GM23248 (cell line): ENCODE data around the gene CABYR. TPM values are rescaled to one million over a fixed set of nuclear protein-coding genes. Genes with fewer than 3 reads are reported as not detected.
A peak's percentile ranks its signal among the peaks of the same experiment; 100 is the strongest.

ENCODE experiments used
- DNase-seq: peaks from one replicate; pipeline ENCODE4 v3.0.0-alpha.2; 2015
- H2AFZ ChIP-seq: fragments of 200-600 bp; sonication (generic); 2 replicates; pipeline ENCODE4 v1.6.1; 2016; ENCODE audit warnings: antibody characterized with exemption
- H3F3A ChIP-seq: fragments of 200-600 bp; sonication (generic); 2 replicates; pipeline ENCODE4 v1.6.1; 2016; ENCODE audit warnings: mild to moderate bottlenecking, antibody characterized with exemption, mixed run types; ENCODE audit not compliant: insufficient read depth
- H3K27ac ChIP-seq: fragments of 200-600 bp; sonication (generic); 2 replicates; pipeline ENCODE4 v1.5.1; 2016; ENCODE audit warnings: mild to moderate bottlenecking
- H3K27me3 ChIP-seq: fragments of 200-600 bp; sonication (generic); replicated peaks from 2 replicates; pipeline ENCODE4 v1.6.1; 2016; ENCODE audit warnings: mild to moderate bottlenecking; ENCODE audit not compliant: insufficient read depth
- H3K36me3 ChIP-seq: fragments of 200-600 bp; sonication (generic); 2 replicates; pipeline ENCODE4 v1.6.1; 2016; ENCODE audit warnings: low read depth, mild to moderate bottlenecking
- H3K4me1 ChIP-seq: fragments of 200-600 bp; sonication (generic); 2 replicates; pipeline ENCODE4 v1.6.1; 2016; ENCODE audit warnings: mild to moderate bottlenecking; ENCODE audit not compliant: insufficient read depth
- H3K4me2 ChIP-seq: fragments of 200-600 bp; sonication (generic); one replicate; pipeline ENCODE4 v1.6.1; 2016; ENCODE audit warnings: mild to moderate bottlenecking; ENCODE audit not compliant: unreplicated experiment
- H3K4me3 ChIP-seq: fragments of 200-600 bp; sonication (generic); 2 replicates; pipeline ENCODE4 v1.5.1; 2016; ENCODE audit warnings: mild to moderate bottlenecking
- H3K79me2 ChIP-seq: fragments of 200-600 bp; sonication (generic); 2 replicates; pipeline ENCODE4 v1.6.1; 2016; ENCODE audit warnings: mild to moderate bottlenecking; ENCODE audit not compliant: insufficient read depth
- H3K9ac ChIP-seq: fragments of 200-600 bp; sonication (generic); 2 replicates; pipeline ENCODE4 v1.6.1; 2016; ENCODE audit warnings: mild to moderate bottlenecking
- H3K9me2 ChIP-seq: fragments of 200-600 bp; sonication (generic); 2 replicates; pipeline ENCODE4 v1.6.1; 2016; ENCODE audit warnings: mixed run types, mild to moderate bottlenecking, moderate library complexity; ENCODE audit not compliant: insufficient read depth
- H3K9me3 ChIP-seq: fragments of 200-600 bp; sonication (generic); one replicate; pipeline ENCODE4 v1.6.1; 2017; ENCODE audit warnings: low read depth
- H4K20me1 ChIP-seq: fragments of 200-600 bp; sonication (generic); 2 replicates; pipeline ENCODE4 v1.6.0; 2016; ENCODE audit not compliant: insufficient read depth
- EZH2 ChIP-seq: fragments of 200-600 bp; sonication (generic); IDR thresholded peaks from 2 replicates; pipeline ENCODE4 v1.6.1; 2018; ENCODE audit warnings: antibody characterized with exemption, mild to moderate bottlenecking; ENCODE audit not compliant: insufficient read depth, poor library complexity, severe bottlenecking
- EZH2phosphoT487 ChIP-seq: fragments of 200-600 bp; sonication (generic); IDR thresholded peaks from 2 replicates; pipeline ENCODE4 v1.6.1; 2018; ENCODE audit warnings: antibody characterized with exemption, moderate library complexity, mild to moderate bottlenecking, low read depth; ENCODE audit not compliant: insufficient read depth
- WGBS, 2 experiments: methylation state at CpG; one replicate each; pipeline ENCODE4 v1.1.6; 2015 to 2017; ENCODE audit warnings: low lambda C conversion rate in 2 of 2, low coverage in 1 of 2; ENCODE audit errors: missing lambda C conversion rate in 2 of 2; 5-methylcytosine and 5-hydroxymethylcytosine counted together
- in situ Hi-C: fragments of 300-500 bp; cut with MboI; formaldehyde crosslinking; loops from 2 replicates; pipeline ENCODE4 v1.15.0; 2020
- polyA plus RNA-seq: library from polyadenylated mRNA; unstranded; fragments of >200 nt; fragmentation: Nextera tagmentation; extraction: Ambion mirVana; gene quantifications from 2 replicates; pipeline ENCODE4 v1.2.1, GENCODE V29; 2016
- total RNA-seq: library from RNA; depleted of rRNA; stranded (reverse); fragments of >200 nt; shearing (Covaris generic); gene quantifications from 2 replicates; pipeline ENCODE4 v1.2.3, GENCODE V29; 2014

Gene CABYR
- total and polyA plus RNA-seq, 2 experiments from 2014 or later, result 2.9 to 3.6 TPM

- no peaks in the 10 kb centered on the region for H3K9me2 ChIP-seq
- DNase-seq, result no peak
- no peaks in the 10 kb centered on the region for H3K27me3 ChIP-seq
- no peak overlapping the region for H2AFZ ChIP-seq
- H3K4me2 ChIP-seq, result no peak overlapping the region
- H4K20me1 ChIP-seq, result no peaks in the 10 kb centered on the region
- no peaks in the 10 kb centered on the region for H3K9me3 ChIP-seq
- H3K9ac ChIP-seq, result no peak overlapping the region
- no peaks in the 10 kb centered on the region for H3K79me2 ChIP-seq
- in situ Hi-C loops, result loop anchor here (10.0 kb wide), 1 partner anchor 284 kb away; no protein-coding TSS in a partner anchor
- no peaks in the 10 kb centered on the region for H3F3A ChIP-seq
- TF ChIP-seq EZH2 (no peak), EZH2phosphoT487 (no peak)
- H3K36me3 ChIP-seq, result no peaks in the 10 kb centered on the region
- WGBS, 2 experiments, result 93 to 100% methylated on average over 1 of the region's 1 CpG
- H3K4me3 ChIP-seq, result no peak overlapping the region
- H3K27ac ChIP-seq, result no peak overlapping the region
- peaks cover 5% of the 10 kb centered on the region; the same call in 1 of the 2 replicates for H3K4me1 ChIP-seq
These were observed 30.2 kb upstream of the CABYR start for GRCh38 chr18:24108641-24109040.

GRCh38 chr18:24111936-24112335 is 26.9 kb upstream of the CABYR start:
- in situ Hi-C loops, result no loop called here
- H4K20me1 ChIP-seq, result no peaks in the 10 kb centered on the region
- H3K4me1 ChIP-seq, result peaks cover 5% of the 10 kb centered on the region; the same call in 1 of the 2 replicates
- no peak for DNase-seq
- H3K9ac ChIP-seq, result no peak overlapping the region
- no peak overlapping the region for H3K4me2 ChIP-seq
- WGBS, 2 experiments, result 96% methylated on average over 2 of the region's 2 CpGs
- no peaks in the 10 kb centered on the region for H3K9me3 ChIP-seq
- no peak overlapping the region for H3K27ac ChIP-seq
- H3K9me2 ChIP-seq, result no peaks in the 10 kb centered on the region
- H3K36me3 ChIP-seq, result 0 out of 2 replicates have a peak, but pooled peaks cover 6% of the 10 kb centered on the region
- no peaks in the 10 kb centered on the region for H3F3A ChIP-seq
- no peaks in the 10 kb centered on the region for H3K79me2 ChIP-seq
- no peak overlapping the region for H2AFZ ChIP-seq
- H3K4me3 ChIP-seq, result no peak overlapping the region
- TF ChIP-seq EZH2phosphoT487 (no peak), EZH2 (no peak)
- H3K27me3 ChIP-seq, result no peaks in the 10 kb centered on the region

GRCh38 chr18:24112464-24112863 is 26.4 kb upstream of the CABYR start:
- H3K79me2 ChIP-seq, result no peaks in the 10 kb centered on the region
- no peak overlapping the region for H3K4me2 ChIP-seq
- H4K20me1 ChIP-seq, result no peaks in the 10 kb centered on the region
- H3K4me3 ChIP-seq, result no peak overlapping the region
- no peaks in the 10 kb centered on the region for H3K9me3 ChIP-seq
- 0 out of 2 replicates have a peak, but pooled peaks cover 6% of the 10 kb centered on the region for H3K36me3 ChIP-seq
- no peak for DNase-seq
- H3F3A ChIP-seq, result no peaks in the 10 kb centered on the region
- H2AFZ ChIP-seq, result no peak overlapping the region
- WGBS, 2 experiments, result 85 to 88% methylated on average over 4 of the region's 4 CpGs
- H3K4me1 ChIP-seq, result peaks cover 5% of the 10 kb centered on the region; the same call in 1 of the 2 replicates
- no peaks in the 10 kb centered on the region for H3K9me2 ChIP-seq
- no peak overlapping the region for H3K9ac ChIP-seq
- H3K27ac ChIP-seq, result no peak overlapping the region
- no peaks in the 10 kb centered on the region for H3K27me3 ChIP-seq
- in situ Hi-C loops, result no loop called here
- TF ChIP-seq EZH2 (no peak), EZH2phosphoT487 (no peak)

- H3K9ac ChIP-seq, result no peak overlapping the region
- H3K36me3 ChIP-seq, result 0 out of 2 replicates have a peak, but pooled peaks cover 6% of the 10 kb centered on the region
- no peaks in the 10 kb centered on the region for H3K27me3 ChIP-seq
- no peaks in the 10 kb centered on the region for H3K9me2 ChIP-seq
- no peaks in the 10 kb centered on the region for H4K20me1 ChIP-seq
- no peak for TF ChIP-seq EZH2
- no peak for TF ChIP-seq EZH2phosphoT487
- peaks cover 5% of the 10 kb centered on the region; the same call in 1 of the 2 replicates for H3K4me1 ChIP-seq
- H3K27ac ChIP-seq, result no peak overlapping the region
- no peaks in the 10 kb centered on the region for H3K9me3 ChIP-seq
- DNase-seq, result peak; percentile 54
- H2AFZ ChIP-seq, result no peak overlapping the region
- H3K4me2 ChIP-seq, result no peak overlapping the region
- in situ Hi-C loops, result no loop called here
- no peak overlapping the region for H3K4me3 ChIP-seq
- no peaks in the 10 kb centered on the region for H3F3A ChIP-seq
- no peaks in the 10 kb centered on the region for H3K79me2 ChIP-seq
- 74 to 78% methylated on average over 15 of the region's 15 CpGs for WGBS, 2 experiments
These were observed 25.8 kb upstream of the CABYR start for GRCh38 chr18:24112874-24113615.
